HepG2 (cell line): ENCODE results near the gene IBA57. TPM values are rescaled to one million over a fixed set of nuclear protein-coding genes. Genes with fewer than 3 reads are reported as not detected.
A peak's percentile ranks its signal among the peaks of the same experiment; 100 is the strongest.

Experiments
- AGO2 ChIP-seq: fragments of 200-400 bp; formaldehyde crosslinking; optimal IDR thresholded peaks from 2 replicates; pipeline ENCODE3; 2017; ENCODE audit warnings: mild to moderate bottlenecking, low read depth, low read length, moderate library complexity
- ASH2L ChIP-seq: fragments of 300-600, 200-600 bp; sonication (generic); IDR thresholded peaks from 2 replicates; pipeline ENCODE4 v1.7.0; 2017; ENCODE audit warnings: low read depth, mild to moderate bottlenecking, moderate library complexity, mixed read lengths, low read length; ENCODE audit not compliant: insufficient read length
- CCDC6 ChIP-seq: sonication (generic); formaldehyde crosslinking; IDR thresholded peaks from 2 replicates; pipeline ENCODE4 v1.8.1; 2022; ENCODE audit warnings: mild to moderate bottlenecking, missing genetic modification reagents, moderate library complexity
- DR1 ChIP-seq: sonication (generic); formaldehyde crosslinking; IDR thresholded peaks from 2 replicates; pipeline ENCODE4 v1.8.0; 2021; ENCODE audit warnings: mild to moderate bottlenecking, missing genetic modification reagents, inconsistent platforms
- HOXD1 ChIP-seq: sonication (generic); formaldehyde crosslinking; IDR thresholded peaks from 2 replicates; pipeline ENCODE4 v1.5.0; 2020; ENCODE audit warnings: missing genetic modification reagents
- KLF13 ChIP-seq: sonication (generic); formaldehyde crosslinking; IDR thresholded peaks from 2 replicates; pipeline ENCODE4 v1.4.0; 2020; ENCODE audit warnings: mild to moderate bottlenecking, missing genetic modification reagents
- KLF16 ChIP-seq, 2 experiments: sonication (generic) in 1 of 2; formaldehyde crosslinking in 1 of 2; IDR thresholded peaks; 2 replicates each; pipeline versions ENCODE4 v1.6.1 to v1.8.0; 2016 to 2023; ENCODE audit warnings: missing genetic modification reagents in 2 of 2, missing compliant biosample characterization in 1 of 2
- MAFK ChIP-seq, 2 experiments: IDR thresholded peaks in 1 of 2; conservative IDR thresholded peaks in 1 of 2; 2 replicates each; pipeline ENCODE4 v1.6.1; 2011; ENCODE audit warnings: improper control_type of control experiment in 2 of 2, low read length in 2 of 2
- MED8 ChIP-seq: sonication (generic); formaldehyde crosslinking; IDR thresholded peaks from 2 replicates; pipeline ENCODE4 v1.8.1; 2023; ENCODE audit warnings: mild to moderate bottlenecking, missing genetic modification reagents; ENCODE audit not compliant: insufficient replicate concordance
- NR2C2 ChIP-seq: sonication (generic); formaldehyde crosslinking; IDR thresholded peaks from 2 replicates; pipeline ENCODE4 v1.4.0; 2020; ENCODE audit warnings: missing genetic modification reagents, mild to moderate bottlenecking, moderate library complexity, borderline replicate concordance
- PAF1 ChIP-seq: IDR thresholded peaks from 2 replicates; pipeline ENCODE4 v1.6.1; 2016; ENCODE audit warnings: missing genetic modification reagents, missing compliant biosample characterization
- PHF21A ChIP-seq: sonication (generic); formaldehyde crosslinking; IDR thresholded peaks from 2 replicates; pipeline ENCODE4 v1.5.0; 2020; ENCODE audit warnings: mild to moderate bottlenecking, missing genetic modification reagents
- PHF8 ChIP-seq: sonication (generic); formaldehyde crosslinking; IDR thresholded peaks from 2 replicates; pipeline ENCODE4 v1.5.0; 2020; ENCODE audit warnings: missing genetic modification reagents
- SAP130 ChIP-seq: IDR thresholded peaks from 2 replicates; pipeline ENCODE4 v1.6.1; 2016; ENCODE audit warnings: low read depth
- U2AF1 ChIP-seq: fragments of 200-400 bp; formaldehyde crosslinking; optimal IDR thresholded peaks from 2 replicates; pipeline ENCODE3; 2017; ENCODE audit warnings: mild to moderate bottlenecking, low read depth, low read length
- ZIK1 ChIP-seq: sonication (generic); formaldehyde crosslinking; IDR thresholded peaks from 2 replicates; pipeline ENCODE4 v1.5.0; 2020; ENCODE audit warnings: mild to moderate bottlenecking, low read depth, missing genetic modification reagents, borderline replicate concordance
- ZNF225 ChIP-seq: sonication (generic); formaldehyde crosslinking; IDR thresholded peaks from 2 replicates; pipeline ENCODE4 v1.4.0; 2020; ENCODE audit warnings: mild to moderate bottlenecking, missing genetic modification reagents
- ZNF501 ChIP-seq: sonication (generic); formaldehyde crosslinking; IDR thresholded peaks from 2 replicates; pipeline ENCODE4 v1.5.1; 2020; ENCODE audit warnings: mild to moderate bottlenecking, moderate library complexity, missing genetic modification reagents
- ZNF543 ChIP-seq: sonication (generic); formaldehyde crosslinking; IDR thresholded peaks from 2 replicates; pipeline ENCODE4 v1.4.0; 2020; ENCODE audit warnings: mild to moderate bottlenecking, missing genetic modification reagents
- ZNF788 ChIP-seq: sonication (generic); formaldehyde crosslinking; IDR thresholded peaks from 2 replicates; pipeline ENCODE4 v1.5.0; 2020; ENCODE audit warnings: mild to moderate bottlenecking, missing genetic modification reagents, borderline replicate concordance
- polyA plus RNA-seq, 8 experiments: library from polyadenylated mRNA; depleted of rRNA in 3 of 8; stranded (reverse) in 7 of 8; unstranded in 1 of 8; fragments of >200 nt; fragmentation: Illumina TruSeq in 4 of 8; extraction: Trizol in 4 of 8; gene quantifications; 2 replicates each; pipeline versions ENCODE4 v1.2.1 to v1.2.3, GENCODE V29; 2011 to 2016; ENCODE audit warnings: low read depth in 4 of 8, missing spikeins in 1 of 8, mixed read lengths in 1 of 8; ENCODE audit not compliant: insufficient read depth in 1 of 8
- total RNA-seq, 5 experiments: library from RNA; depleted of rRNA; stranded (reverse); fragments of >200 nt; fragmentation: Illumina TruSeq; extraction: Trizol; gene quantifications; 2 replicates each; pipeline ENCODE4 v1.2.3, GENCODE V29; 2016; ENCODE audit warnings: low read depth in 1 of 5
- TF ChIP-seq, protein P1 (sequence below): sonication (generic); formaldehyde crosslinking; IDR thresholded peaks from 2 replicates; pipeline ENCODE4 v1.5.0; 2020; ENCODE audit warnings: missing genetic modification reagents
- TF ChIP-seq, protein P2 (sequence below): IDR thresholded peaks from 2 replicates; pipeline ENCODE4 v1.6.1; 2016; ENCODE audit warnings: missing compliant biosample characterization, missing genetic modification reagents, borderline replicate concordance
- TF ChIP-seq, protein P3 (sequence below): IDR thresholded peaks from 2 replicates; pipeline ENCODE4 v1.6.1; 2016; ENCODE audit warnings: low read depth, borderline replicate concordance

Gene IBA57
- total and polyA plus RNA-seq, 2 of the 13 experiments (the other 11 are each of a cell fraction or from before 2014, with no cell fraction given): 2.3 to 10.2 TPM

DNA sequence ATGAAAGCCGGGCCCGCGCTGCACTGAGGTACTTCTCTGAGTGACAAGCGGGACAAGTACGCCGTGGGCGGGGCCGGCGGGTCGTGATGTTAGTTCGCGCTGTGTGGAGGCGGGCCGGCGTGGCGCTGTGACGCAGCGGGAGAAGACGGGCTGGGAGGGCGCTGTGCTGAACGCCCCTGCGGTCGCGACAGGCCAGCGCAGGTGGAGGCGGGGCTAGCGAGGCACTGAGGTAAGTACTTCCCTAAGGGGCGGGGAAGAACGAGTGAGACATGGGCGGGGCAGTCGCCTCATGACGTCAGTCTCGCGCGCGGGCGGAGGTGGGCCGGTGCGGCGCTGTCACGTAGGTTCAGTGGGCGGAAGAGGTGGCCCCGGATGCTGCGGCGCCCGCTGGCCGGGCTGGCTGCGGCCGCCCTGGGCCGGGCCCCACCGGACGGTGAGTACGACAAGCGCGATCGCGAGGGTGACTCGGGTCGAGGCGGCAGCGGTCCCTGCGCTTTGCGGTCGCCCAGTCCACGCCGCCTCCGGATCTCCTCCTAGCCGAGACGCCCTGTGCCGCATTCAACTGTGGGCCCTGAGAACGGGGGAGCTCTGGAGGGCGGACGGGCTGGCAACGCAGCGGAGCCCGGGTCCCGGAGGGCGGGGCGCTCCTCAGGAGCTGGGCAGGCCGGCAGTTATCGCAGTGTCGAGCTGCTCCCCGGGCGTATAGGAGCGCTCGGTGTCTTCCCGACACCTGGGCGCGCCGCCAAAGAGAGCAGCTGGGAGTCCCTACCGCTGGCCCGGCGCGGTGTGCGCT is 25.5 kb upstream of the IBA57 start, which contains the start of gene GUK1 (continued):
- TF ChIP-seq KLF13 (CRISPR knock-in tag) (no peak), ZIK1 (peak; percentile 68; the same call in 1 of the 2 replicates), PAF1 (no peak), NR2C2 (peak; percentile 70), SAP130 (peak; percentile 93), ZNF501 (CRISPR knock-in tag) (peak; percentile 83), DR1 (peak; percentile 26; the same call in 1 of the 2 replicates), CCDC6 (peak; percentile 81; the same call in 1 of the 2 replicates), PHF21A (CRISPR knock-in tag) (peak; percentile 31), HOXD1 (CRISPR knock-in tag) (peak; percentile 64; the same call in 1 of the 2 replicates), MED8 (CRISPR knock-in tag) (peak; percentile 63), ASH2L (peak; percentile 57), ZNF788 (peak; percentile 77; the same call in 1 of the 2 replicates), ZNF543 (peak; percentile 26; the same call in 1 of the 2 replicates), MAFK (conservative IDR thresholded peaks at IDR 0.05 in 1 of 2, IDR thresholded peaks at IDR 0.05 in 1 of 2; ENCODE audit: low read length in 2 of 2) (no peak), AGO2 (peak; percentile 68), KLF16 (CRISPR knock-in tag; IDR thresholded peaks at IDR 0.05) (peak in 1 of 2 experiments; percentile 81; a peak in 1 of 4 replicates), U2AF1 (peak; percentile 72), ZNF225 (CRISPR knock-in tag) (no peak; the same call in 1 of the 2 replicates), PHF8 (CRISPR knock-in tag) (peak; percentile 76)
- TF ChIP-seq, protein P1, sequence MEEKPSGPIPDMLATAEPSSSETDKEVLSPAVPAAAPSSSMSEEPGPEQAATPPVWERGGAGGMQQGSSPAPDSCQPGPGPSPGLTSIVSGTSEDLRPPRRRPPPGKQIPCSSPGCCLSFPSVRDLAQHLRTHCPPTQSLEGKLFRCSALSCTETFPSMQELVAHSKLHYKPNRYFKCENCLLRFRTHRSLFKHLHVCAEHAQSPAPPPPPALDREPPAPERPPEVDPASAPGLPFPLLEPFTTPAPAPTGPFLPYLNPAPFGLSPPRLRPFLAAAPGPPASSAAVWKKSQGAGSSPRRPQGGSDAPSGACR (CRISPR knock-in tag): peak; percentile 39
- TF ChIP-seq, protein P2, sequence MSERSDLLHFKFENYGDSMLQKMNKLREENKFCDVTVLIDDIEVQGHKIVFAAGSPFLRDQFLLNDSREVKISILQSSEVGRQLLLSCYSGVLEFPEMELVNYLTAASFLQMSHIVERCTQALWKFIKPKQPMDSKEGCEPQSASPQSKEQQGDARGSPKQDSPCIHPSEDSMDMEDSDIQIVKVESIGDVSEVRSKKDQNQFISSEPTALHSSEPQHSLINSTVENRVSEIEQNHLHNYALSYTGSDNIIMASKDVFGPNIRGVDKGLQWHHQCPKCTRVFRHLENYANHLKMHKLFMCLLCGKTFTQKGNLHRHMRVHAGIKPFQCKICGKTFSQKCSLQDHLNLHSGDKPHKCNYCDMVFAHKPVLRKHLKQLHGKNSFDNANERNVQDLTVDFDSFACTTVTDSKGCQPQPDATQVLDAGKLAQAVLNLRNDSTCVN (CRISPR knock-in tag): peak; percentile 17; the same call in 1 of the 2 replicates
- TF ChIP-seq, protein P3, sequence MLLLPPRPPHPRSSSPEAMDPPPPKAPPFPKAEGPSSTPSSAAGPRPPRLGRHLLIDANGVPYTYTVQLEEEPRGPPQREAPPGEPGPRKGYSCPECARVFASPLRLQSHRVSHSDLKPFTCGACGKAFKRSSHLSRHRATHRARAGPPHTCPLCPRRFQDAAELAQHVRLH (CRISPR knock-in tag): peak; percentile 51; the same call in 1 of the 2 replicates
